ENCODE data around the gene LRBA. TPM values are rescaled to one million over a fixed set of nuclear protein-coding genes. Genes with fewer than 3 reads are reported as not detected.
"Not testable (repeated sequence)": the region's sequence is repeated elsewhere in the genome, so short reads cannot be mapped to it uniquely, and the experiment has no call there.

The LRBA gene, protein sequence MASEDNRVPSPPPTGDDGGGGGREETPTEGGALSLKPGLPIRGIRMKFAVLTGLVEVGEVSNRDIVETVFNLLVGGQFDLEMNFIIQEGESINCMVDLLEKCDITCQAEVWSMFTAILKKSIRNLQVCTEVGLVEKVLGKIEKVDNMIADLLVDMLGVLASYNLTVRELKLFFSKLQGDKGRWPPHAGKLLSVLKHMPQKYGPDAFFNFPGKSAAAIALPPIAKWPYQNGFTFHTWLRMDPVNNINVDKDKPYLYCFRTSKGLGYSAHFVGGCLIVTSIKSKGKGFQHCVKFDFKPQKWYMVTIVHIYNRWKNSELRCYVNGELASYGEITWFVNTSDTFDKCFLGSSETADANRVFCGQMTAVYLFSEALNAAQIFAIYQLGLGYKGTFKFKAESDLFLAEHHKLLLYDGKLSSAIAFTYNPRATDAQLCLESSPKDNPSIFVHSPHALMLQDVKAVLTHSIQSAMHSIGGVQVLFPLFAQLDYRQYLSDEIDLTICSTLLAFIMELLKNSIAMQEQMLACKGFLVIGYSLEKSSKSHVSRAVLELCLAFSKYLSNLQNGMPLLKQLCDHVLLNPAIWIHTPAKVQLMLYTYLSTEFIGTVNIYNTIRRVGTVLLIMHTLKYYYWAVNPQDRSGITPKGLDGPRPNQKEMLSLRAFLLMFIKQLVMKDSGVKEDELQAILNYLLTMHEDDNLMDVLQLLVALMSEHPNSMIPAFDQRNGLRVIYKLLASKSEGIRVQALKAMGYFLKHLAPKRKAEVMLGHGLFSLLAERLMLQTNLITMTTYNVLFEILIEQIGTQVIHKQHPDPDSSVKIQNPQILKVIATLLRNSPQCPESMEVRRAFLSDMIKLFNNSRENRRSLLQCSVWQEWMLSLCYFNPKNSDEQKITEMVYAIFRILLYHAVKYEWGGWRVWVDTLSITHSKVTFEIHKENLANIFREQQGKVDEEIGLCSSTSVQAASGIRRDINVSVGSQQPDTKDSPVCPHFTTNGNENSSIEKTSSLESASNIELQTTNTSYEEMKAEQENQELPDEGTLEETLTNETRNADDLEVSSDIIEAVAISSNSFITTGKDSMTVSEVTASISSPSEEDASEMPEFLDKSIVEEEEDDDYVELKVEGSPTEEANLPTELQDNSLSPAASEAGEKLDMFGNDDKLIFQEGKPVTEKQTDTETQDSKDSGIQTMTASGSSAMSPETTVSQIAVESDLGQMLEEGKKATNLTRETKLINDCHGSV (N-terminal part only)
- total RNA-seq (95.3 TPM), polyA plus RNA-seq (10 to 100 TPM; 23.0 to 26.9 (median 24.5) TPM)

DNA sequence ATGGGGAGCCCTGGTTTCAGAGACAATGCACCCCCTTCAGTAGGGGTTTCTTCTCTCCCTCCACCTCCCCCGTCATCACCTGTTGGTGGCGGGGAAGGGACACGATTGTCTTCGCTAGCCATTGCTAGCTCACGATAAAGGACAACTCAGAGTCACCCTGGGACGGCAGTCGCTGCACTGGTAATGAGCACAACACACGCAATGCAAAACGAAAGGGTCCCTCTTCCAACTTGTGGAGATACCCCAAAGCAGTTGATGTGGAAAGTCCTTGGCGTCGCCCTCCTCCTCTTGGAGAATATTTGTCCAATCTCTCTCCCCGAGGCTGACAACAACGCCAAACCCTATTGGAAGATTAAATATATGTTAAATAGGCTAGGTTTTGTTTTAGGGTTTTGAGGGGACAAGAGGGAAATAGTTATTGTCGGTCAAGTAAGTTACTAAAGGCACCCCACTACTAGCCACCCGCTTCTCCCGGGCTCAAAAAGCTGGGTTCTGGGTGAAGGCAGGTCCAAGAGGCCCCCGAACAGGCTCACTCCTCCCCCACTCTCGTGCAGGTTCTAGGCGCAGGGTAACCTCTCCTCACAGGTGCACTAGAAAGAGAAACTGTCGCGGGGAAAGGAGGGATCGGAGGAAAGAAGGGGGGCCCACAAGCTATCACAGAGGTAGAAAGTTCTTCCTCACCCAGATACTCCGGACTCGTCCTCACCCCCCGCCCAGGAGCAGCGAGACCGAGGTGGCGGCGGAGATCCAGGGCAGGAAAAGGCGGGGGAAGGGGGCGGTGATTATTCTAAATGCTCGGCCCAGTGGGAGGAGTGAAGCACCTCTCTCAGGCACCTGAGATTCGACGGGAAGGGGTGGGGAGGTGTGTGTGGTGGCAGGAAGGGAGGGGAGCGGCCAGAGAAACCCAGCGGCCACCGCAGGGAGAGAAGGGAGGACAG lies at the start of gene LRBA:
Gene LRBA (minus strand): TSS at position 764 of the 938 bp plus-strand sequence. CDS start 642 bp downstream, at position 122.
- Histone ChIP-seq H3K4me3 (ENCODE audit: low read depth, low read length) (peak within 1 kb of the TSS; percentile 98), H3K27me3 (ENCODE audit: control insufficient read depth, insufficient read depth, low read length) (no peaks in the 10 kb centered on the region), H3K36me3 (ENCODE audit: control insufficient read depth, insufficient read depth, low read length) (no peaks in the 10 kb centered on the region), H3K9me3 (ENCODE audit: control insufficient read depth in 2 of 2, low read length in 2 of 2) (no peaks in the 10 kb centered on the region), H3K27ac (ENCODE audit: insufficient read depth, low read length, poor library complexity, severe bottlenecking) (peak within 1 kb of the TSS; percentile 94), H3K4me1 (ENCODE audit: control insufficient read depth, insufficient read depth, low read length, poor library complexity, severe bottlenecking) (peaks cover 40% of the 10 kb centered on the region)
- Mint-ChIP-seq H3K36me3 (no peaks in the 10 kb centered on the region), H3K4me1 (peaks cover 17 to 39% (median 29%) of the 10 kb centered on the region in 4 donors), H3K27ac (peak within 1 kb of the TSS; percentile 91 to 99 (median 99)), H3K27me3 (no peaks in the 10 kb centered on the region), H3K9me3 (no peaks in the 10 kb centered on the region), H3K4me3 (peak within 1 kb of the TSS; percentile 98 to 100 (median 100))
- DNase-seq (peak; percentile 82 to 93 (median 86)), ATAC-seq (ENCODE audit: low read depth in 2 of 2) (peak; percentile 75 to 76)

DNA sequence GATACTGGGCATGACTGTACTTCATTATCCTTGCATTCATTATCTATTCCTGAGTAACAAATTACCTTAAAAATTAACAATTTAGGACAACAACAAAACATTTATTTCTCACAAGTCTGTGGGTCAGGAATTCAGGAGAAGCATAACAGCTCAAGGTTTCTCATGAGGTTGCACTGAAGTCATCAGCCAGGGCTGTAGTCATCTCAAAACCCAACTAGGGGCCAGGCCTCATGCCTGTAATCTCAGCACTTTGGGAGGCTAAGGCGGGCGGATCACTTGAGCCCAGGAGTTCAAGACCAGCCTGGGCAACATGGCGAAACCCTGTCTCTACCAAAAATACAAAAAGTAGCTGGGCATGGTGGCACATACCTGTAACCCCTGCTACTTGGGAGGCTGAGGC lies 48.1 kb upstream of the LRBA start:
- H3K4me1 ChIP-seq (ENCODE audit: control insufficient read depth, insufficient read depth, low read length, poor library complexity, severe bottlenecking); H3K4me1 Mint-ChIP-seq; H3K27ac Mint-ChIP-seq; H3K27ac ChIP-seq (ENCODE audit: insufficient read depth, low read length, poor library complexity, severe bottlenecking); H3K9me3 Mint-ChIP-seq; H3K4me3 Mint-ChIP-seq; H3K27me3 ChIP-seq (ENCODE audit: control insufficient read depth, insufficient read depth, low read length); ATAC-seq (ENCODE audit: low read depth in 2 of 2); DNase-seq; H3K27me3 Mint-ChIP-seq; H3K36me3 ChIP-seq (ENCODE audit: control insufficient read depth, insufficient read depth, low read length); H3K4me3 ChIP-seq (ENCODE audit: low read depth, low read length); H3K9me3 ChIP-seq (ENCODE audit: control insufficient read depth in 2 of 2, low read length in 2 of 2); H3K36me3 Mint-ChIP-seq: not testable (repeated sequence)

DNA sequence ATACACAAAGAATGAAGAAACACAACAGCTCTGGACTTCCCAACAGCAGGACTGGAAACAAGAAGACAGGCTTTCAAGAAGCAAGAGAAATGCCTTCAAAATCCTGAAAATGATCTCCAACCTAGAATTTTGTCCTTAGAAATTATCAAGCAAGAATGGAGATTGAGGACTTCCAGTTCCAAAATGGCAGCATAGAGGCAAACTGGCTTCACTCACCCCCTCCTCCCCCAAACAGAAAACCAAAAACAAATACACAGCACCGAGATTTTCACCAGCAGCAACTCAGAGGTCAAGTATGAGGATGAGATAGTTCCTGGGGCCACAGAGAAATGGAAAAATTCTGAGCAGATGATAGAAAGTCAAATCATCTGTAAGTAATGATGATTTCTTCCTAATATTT lies 40.5 kb upstream of the LRBA start:
- Histone ChIP-seq H3K4me3 (ENCODE audit: low read depth, low read length) (no peak overlapping the region), H3K27ac (ENCODE audit: insufficient read depth, low read length, poor library complexity, severe bottlenecking) (no peak overlapping the region), H3K9me3 (ENCODE audit: control insufficient read depth in 2 of 2, low read length in 2 of 2) (no peaks in the 10 kb centered on the region), H3K27me3 (ENCODE audit: control insufficient read depth, insufficient read depth, low read length) (no peaks in the 10 kb centered on the region), H3K4me1 (ENCODE audit: control insufficient read depth, insufficient read depth, low read length, poor library complexity, severe bottlenecking) (no peaks in the 10 kb centered on the region), H3K36me3 (ENCODE audit: control insufficient read depth, insufficient read depth, low read length) (no peaks in the 10 kb centered on the region)
- no peaks in the 10 kb centered on the region for H3K36me3 Mint-ChIP-seq
- ATAC-seq (ENCODE audit: low read depth in 2 of 2), result no peak
- no peak overlapping the region for H3K27ac Mint-ChIP-seq
- no peak overlapping the region for H3K4me3 Mint-ChIP-seq
- peaks cover 0 to 2% (median 0%) of the 10 kb centered on the region in 7 donors for H3K9me3 Mint-ChIP-seq
- H3K27me3 Mint-ChIP-seq, result no peaks in the 10 kb centered on the region
- DNase-seq, result no peak
- H3K4me1 Mint-ChIP-seq, result peaks cover 0 to 4% (median 0%) of the 10 kb centered on the region in 4 donors

DNA sequence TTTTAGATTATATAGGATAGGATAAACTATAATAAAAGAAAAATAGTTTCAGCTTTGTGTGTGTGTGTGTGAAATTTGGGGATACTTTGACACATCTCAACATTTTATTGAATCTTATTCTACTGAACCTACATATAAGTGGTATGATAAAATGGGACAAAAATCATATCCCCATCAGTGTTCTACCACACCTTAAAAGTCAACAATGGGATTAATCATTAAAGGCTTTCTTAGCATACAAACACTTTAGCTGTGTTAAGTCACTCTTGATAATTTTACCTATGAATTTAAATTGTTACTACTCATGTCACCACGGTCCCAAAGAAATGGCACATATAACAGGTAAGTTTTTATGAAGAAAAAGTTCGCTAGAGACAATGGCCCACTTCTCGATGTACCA lies 37.7 kb upstream of the LRBA start:
- no peak overlapping the region for H3K4me3 ChIP-seq (ENCODE audit: low read depth, low read length)
- no peak overlapping the region for H3K27ac ChIP-seq (ENCODE audit: insufficient read depth, low read length, poor library complexity, severe bottlenecking)
- H3K27me3 ChIP-seq (ENCODE audit: control insufficient read depth, insufficient read depth, low read length), result no peaks in the 10 kb centered on the region
- no peaks in the 10 kb centered on the region for H3K4me1 ChIP-seq (ENCODE audit: control insufficient read depth, insufficient read depth, low read length, poor library complexity, severe bottlenecking)
- no peaks in the 10 kb centered on the region for H3K36me3 Mint-ChIP-seq
- DNase-seq (no peak), ATAC-seq (ENCODE audit: low read depth in 2 of 2) (no peak)
- no peaks in the 10 kb centered on the region for H3K9me3 ChIP-seq (ENCODE audit: control insufficient read depth in 2 of 2, low read length in 2 of 2)
- no peak overlapping the region for H3K27ac Mint-ChIP-seq
- H3K9me3 Mint-ChIP-seq, result peaks cover 0 to 2% (median 0%) of the 10 kb centered on the region in 7 donors
- no peak overlapping the region for H3K4me3 Mint-ChIP-seq
- H3K36me3 ChIP-seq (ENCODE audit: control insufficient read depth, insufficient read depth, low read length), result no peaks in the 10 kb centered on the region
- peaks cover 4% of the 10 kb centered on the region for H3K27me3 Mint-ChIP-seq
- peaks cover 0 to 4% (median 0%) of the 10 kb centered on the region in 4 donors for H3K4me1 Mint-ChIP-seq

DNA sequence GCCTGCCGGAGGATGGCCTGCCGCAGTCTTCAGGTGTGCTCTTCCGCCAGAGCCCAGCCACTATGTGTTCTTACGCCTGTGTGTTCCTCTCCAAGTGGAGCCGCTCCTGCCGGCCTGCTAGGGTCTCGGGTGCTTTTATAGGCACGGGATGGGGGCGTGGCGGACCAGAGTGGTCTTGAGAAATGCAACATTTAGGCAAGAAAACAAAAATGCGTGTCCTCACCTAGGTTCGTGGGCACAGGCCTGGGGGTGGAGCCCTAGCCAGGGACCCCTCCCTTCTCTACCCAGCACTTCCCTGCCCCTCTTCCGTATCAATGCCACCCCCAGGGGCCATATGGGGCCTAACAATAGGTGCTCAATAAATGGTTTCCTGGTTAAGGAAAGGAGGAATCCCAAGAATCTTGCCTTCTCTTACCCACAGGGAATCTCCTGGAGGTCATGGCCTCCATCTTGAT lies 34.4 kb upstream of the LRBA start:
- peaks cover 4% of the 10 kb centered on the region for H3K27me3 Mint-ChIP-seq
- H3K4me3 Mint-ChIP-seq, result no peak overlapping the region
- H3K27me3 ChIP-seq (ENCODE audit: control insufficient read depth, insufficient read depth, low read length), result no peaks in the 10 kb centered on the region
- DNase-seq (no peak), ATAC-seq (ENCODE audit: low read depth in 2 of 2) (no peak)
- H3K36me3 ChIP-seq (ENCODE audit: control insufficient read depth, insufficient read depth, low read length), result no peaks in the 10 kb centered on the region
- H3K36me3 Mint-ChIP-seq, result no peaks in the 10 kb centered on the region
- H3K4me1 ChIP-seq (ENCODE audit: control insufficient read depth, insufficient read depth, low read length, poor library complexity, severe bottlenecking), result no peaks in the 10 kb centered on the region
- H3K27ac Mint-ChIP-seq, result no peak overlapping the region
- no peak overlapping the region for H3K27ac ChIP-seq (ENCODE audit: insufficient read depth, low read length, poor library complexity, severe bottlenecking)
- no peaks in the 10 kb centered on the region for H3K9me3 ChIP-seq (ENCODE audit: control insufficient read depth in 2 of 2, low read length in 2 of 2)
- peaks cover 0 to 2% (median 0%) of the 10 kb centered on the region in 7 donors for H3K9me3 Mint-ChIP-seq
- no peaks in the 10 kb centered on the region for H3K4me1 Mint-ChIP-seq
- no peak overlapping the region for H3K4me3 ChIP-seq (ENCODE audit: low read depth, low read length)

DNA sequence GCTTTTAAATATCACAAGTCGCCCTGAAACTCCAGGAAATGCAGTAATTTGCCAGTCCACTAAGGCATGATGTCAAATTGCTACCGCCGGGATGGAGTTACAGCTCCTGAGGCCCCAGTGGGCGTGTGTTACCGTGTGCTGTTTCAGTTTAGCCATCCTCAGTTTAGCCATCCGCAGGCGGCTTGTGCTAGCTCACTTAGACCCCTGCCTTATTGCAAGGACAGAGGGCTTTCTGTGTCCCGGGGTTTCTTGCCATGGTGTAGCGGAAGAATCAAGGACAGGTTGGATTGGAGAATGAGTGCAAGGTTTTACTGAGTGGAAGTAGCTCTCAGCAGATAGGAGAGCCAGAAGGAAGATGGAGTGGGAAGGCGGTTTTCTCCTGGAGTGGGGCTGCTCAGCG lies 33.8 kb upstream of the LRBA start:
- H3K27ac Mint-ChIP-seq, result peak overlapping the region in 1 of 3 donors; percentile 46

More for the DNA sequence above, 33.8 kb upstream of the LRBA start:
- no peaks in the 10 kb centered on the region for H3K36me3 ChIP-seq (ENCODE audit: control insufficient read depth, insufficient read depth, low read length)
- H3K4me1 ChIP-seq (ENCODE audit: control insufficient read depth, insufficient read depth, low read length, poor library complexity, severe bottlenecking), result no peaks in the 10 kb centered on the region
- Mint-ChIP-seq H3K36me3 (no peaks in the 10 kb centered on the region), H3K9me3 (peaks cover 0 to under 1% (median 0%) of the 10 kb centered on the region in 7 donors), H3K27me3 (peaks cover 4% of the 10 kb centered on the region), H3K4me3 (no peak overlapping the region), H3K4me1 (no peaks in the 10 kb centered on the region)
- DNase-seq (no peak), ATAC-seq (ENCODE audit: low read depth in 2 of 2) (no peak)
- no peak overlapping the region for H3K4me3 ChIP-seq (ENCODE audit: low read depth, low read length)
- no peaks in the 10 kb centered on the region for H3K27me3 ChIP-seq (ENCODE audit: control insufficient read depth, insufficient read depth, low read length)
- no peak overlapping the region for H3K27ac ChIP-seq (ENCODE audit: insufficient read depth, low read length, poor library complexity, severe bottlenecking)
- no peaks in the 10 kb centered on the region for H3K9me3 ChIP-seq (ENCODE audit: control insufficient read depth in 2 of 2, low read length in 2 of 2)

Measured in CD4-positive, CD25-positive, alpha-beta regulatory T cell (primary cell).